GM12878 (cell line): ENCODE measurements around the gene IARS2. TPM values are rescaled to one million over a fixed set of nuclear protein-coding genes. Genes with fewer than 3 reads are reported as not detected.
A peak's percentile ranks its signal among the peaks of the same experiment; 100 is the strongest.

Experiments used
- BCL11A ChIP-seq: IDR thresholded peaks from 2 replicates; pipeline ENCODE4 v1.6.1; 2011; ENCODE audit warnings: low read depth, low read length
- BHLHE40 ChIP-seq, 2 experiments: fragments of 450-650 bp in 1 of 2; IDR thresholded peaks; 2 replicates each; pipeline ENCODE4 v1.6.1; 2011 to 2017; ENCODE audit warnings: low read depth in 2 of 2, borderline replicate concordance in 1 of 2, improper control_type of control experiment in 1 of 2, low read length in 1 of 2, mild to moderate bottlenecking in 1 of 2
- CBX5 ChIP-seq: sonication (generic); IDR thresholded peaks from 2 replicates; pipeline ENCODE4 v1.6.1; 2016; ENCODE audit warnings: low read depth, moderate library complexity, mild to moderate bottlenecking, inconsistent platforms
- DPF2 ChIP-seq: fragments of 450-650 bp; IDR thresholded peaks from 2 replicates; pipeline ENCODE4 v1.6.1; 2017; ENCODE audit warnings: mild to moderate bottlenecking
- FOXM1 ChIP-seq: IDR thresholded peaks from 2 replicates; pipeline ENCODE4 v1.6.1; 2012; ENCODE audit warnings: low read depth, mild to moderate bottlenecking, inconsistent platforms, low read length, moderate library complexity
- MEF2A ChIP-seq: IDR thresholded peaks from 2 replicates; pipeline ENCODE4 v1.6.1; 2011; ENCODE audit warnings: low read depth, mild to moderate bottlenecking, low read length, moderate library complexity; ENCODE audit not compliant: insufficient read depth
- MYB ChIP-seq: fragments of 150-350 bp; IDR thresholded peaks from 2 replicates; pipeline ENCODE4 v1.6.1; 2014; ENCODE audit warnings: mild to moderate bottlenecking, low read depth, low read length, borderline replicate concordance
- MYC ChIP-seq: IDR thresholded peaks from 2 replicates; pipeline ENCODE4 v1.6.1; 2011; ENCODE audit warnings: mild to moderate bottlenecking, low read length, moderate library complexity, inconsistent platforms; ENCODE audit not compliant: insufficient read depth, insufficient replicate concordance, insufficient read length, severe bottlenecking
- NBN ChIP-seq: fragments of 450-650 bp; IDR thresholded peaks from 2 replicates; pipeline ENCODE4 v1.6.1; 2016
- POU2F2 ChIP-seq: IDR thresholded peaks from 3 replicates; pipeline ENCODE4 v1.6.1; 2011; ENCODE audit warnings: low read depth, mild to moderate bottlenecking, low read length, borderline replicate concordance
- PRDM15 ChIP-seq: fragments of 450-650 bp; formaldehyde crosslinking; IDR thresholded peaks from 2 replicates; pipeline ENCODE4 v1.4.0; 2020; ENCODE audit warnings: mild to moderate bottlenecking, moderate library complexity
- RAD21 ChIP-seq: IDR thresholded peaks from 2 replicates; pipeline ENCODE4 v1.6.1; 2011; ENCODE audit warnings: mild to moderate bottlenecking, low read depth, low read length, moderate library complexity; ENCODE audit not compliant: insufficient read depth
- SMARCA5 ChIP-seq: fragments of 450-650 bp; IDR thresholded peaks from 2 replicates; pipeline ENCODE4 v1.6.1; 2017; ENCODE audit warnings: mild to moderate bottlenecking
- TAF1 ChIP-seq: IDR thresholded peaks from 2 replicates; pipeline ENCODE4 v1.6.1; 2011; ENCODE audit warnings: mild to moderate bottlenecking, low read depth, low read length, borderline replicate concordance
- TCF12 ChIP-seq: IDR thresholded peaks from 2 replicates; pipeline ENCODE4 v1.6.1; 2011; ENCODE audit warnings: low read depth, mild to moderate bottlenecking, low read length
- WRNIP1 ChIP-seq: IDR thresholded peaks from 2 replicates; pipeline ENCODE4 v1.6.1; 2011; ENCODE audit warnings: low read depth, low read length, improper control_type of control experiment, borderline replicate concordance
- YY1 ChIP-seq: IDR thresholded peaks from 2 replicates; pipeline ENCODE4 v1.6.1; 2011; ENCODE audit warnings: low read depth, mild to moderate bottlenecking, low read length
- ZNF384 ChIP-seq: IDR thresholded peaks from 2 replicates; pipeline ENCODE4 v1.6.1; 2012; ENCODE audit warnings: low read depth, mild to moderate bottlenecking, low read length, improper control_type of control experiment, borderline replicate concordance
- polyA plus RNA-seq, 11 experiments: library from polyadenylated mRNA; depleted of rRNA in 4 of 11; unstranded in 6 of 11; stranded (reverse) in 5 of 11; fragments of >200 nt; fragmentation: Nextera tagmentation in 4 of 11; fragmentation: Illumina TruSeq in 1 of 11; extraction: Ambion mirVana in 4 of 11; extraction: Trizol in 1 of 11; gene quantifications; 1 replicate in 1 of 11; 2 replicates in 10 of 11; pipeline versions ENCODE4 v1.2.1 to v1.2.3, GENCODE V29; 2011 to 2016; ENCODE audit warnings: inconsistent platforms in 2 of 11, missing spikeins in 2 of 11, low read depth in 1 of 11
- total RNA-seq, 4 experiments: library from RNA; depleted of rRNA in 3 of 4; stranded (reverse); fragments of >200 nt in 3 of 4; fragmentation: Illumina TruSeq in 1 of 4; extraction: Trizol in 1 of 4; gene quantifications; 2 replicates each; pipeline versions ENCODE4 v1.2.1 to v1.2.3, GENCODE V29; 2013 to 2021
- TF ChIP-seq, protein P1 (sequence below): IDR thresholded peaks from 2 replicates; pipeline ENCODE4 v1.6.1; 2012; ENCODE audit warnings: low read depth, low read length, improper control_type of control experiment
- TF ChIP-seq, protein P2 (sequence below): fragments of 450-650 bp; IDR thresholded peaks from 2 replicates; pipeline ENCODE4 v1.6.1; 2016; ENCODE audit warnings: mild to moderate bottlenecking
- TF ChIP-seq, protein P3 (sequence below): fragments of 450-650 bp; IDR thresholded peaks from 2 replicates; pipeline ENCODE4 v1.6.1; 2018; ENCODE audit warnings: mild to moderate bottlenecking, low read depth, moderate library complexity; ENCODE audit not compliant: partially characterized antibody

IARS2 gene
- total and polyA plus RNA-seq, 10 of the 15 experiments (the other 5 are each of a cell fraction or from before 2014, with no cell fraction given), result 23.7 to 100 (median 66.8) TPM

- TF ChIP-seq, protein P1, sequence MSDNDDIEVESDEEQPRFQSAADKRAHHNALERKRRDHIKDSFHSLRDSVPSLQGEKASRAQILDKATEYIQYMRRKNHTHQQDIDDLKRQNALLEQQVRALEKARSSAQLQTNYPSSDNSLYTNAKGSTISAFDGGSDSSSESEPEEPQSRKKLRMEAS, result 0 out of 2 replicates have a peak, but pooled peaks have one; percentile 37
- TF ChIP-seq ZNF384, result peak; percentile 74
- peak; percentile 57 to 60; a peak in 3 of 4 replicates for TF ChIP-seq BHLHE40 (IDR thresholded peaks at IDR 0.05; ENCODE audit: borderline replicate concordance in 1 of 2, low read depth in 2 of 2, low read length in 1 of 2)
- TF ChIP-seq MEF2A, result peak; percentile 80
- TF ChIP-seq CBX5, result no peak
- no peak for TF ChIP-seq MYC
- TF ChIP-seq, protein P2, sequence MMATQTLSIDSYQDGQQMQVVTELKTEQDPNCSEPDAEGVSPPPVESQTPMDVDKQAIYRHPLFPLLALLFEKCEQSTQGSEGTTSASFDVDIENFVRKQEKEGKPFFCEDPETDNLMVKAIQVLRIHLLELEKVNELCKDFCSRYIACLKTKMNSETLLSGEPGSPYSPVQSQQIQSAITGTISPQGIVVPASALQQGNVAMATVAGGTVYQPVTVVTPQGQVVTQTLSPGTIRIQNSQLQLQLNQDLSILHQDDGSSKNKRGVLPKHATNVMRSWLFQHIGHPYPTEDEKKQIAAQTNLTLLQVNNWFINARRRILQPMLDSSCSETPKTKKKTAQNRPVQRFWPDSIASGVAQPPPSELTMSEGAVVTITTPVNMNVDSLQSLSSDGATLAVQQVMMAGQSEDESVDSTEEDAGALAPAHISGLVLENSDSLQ, result peak; percentile 57
- TF ChIP-seq TCF12, result peak; percentile 22; the same call in 1 of the 2 replicates
- peak; percentile 66 for TF ChIP-seq FOXM1
- peak; percentile 74 for TF ChIP-seq NBN
- peak; percentile 86 for TF ChIP-seq YY1
- TF ChIP-seq SMARCA5, result peak; percentile 21; the same call in 1 of the 2 replicates
- TF ChIP-seq RAD21, result no peak
- TF ChIP-seq MYB, result no peak
- TF ChIP-seq, protein P3, sequence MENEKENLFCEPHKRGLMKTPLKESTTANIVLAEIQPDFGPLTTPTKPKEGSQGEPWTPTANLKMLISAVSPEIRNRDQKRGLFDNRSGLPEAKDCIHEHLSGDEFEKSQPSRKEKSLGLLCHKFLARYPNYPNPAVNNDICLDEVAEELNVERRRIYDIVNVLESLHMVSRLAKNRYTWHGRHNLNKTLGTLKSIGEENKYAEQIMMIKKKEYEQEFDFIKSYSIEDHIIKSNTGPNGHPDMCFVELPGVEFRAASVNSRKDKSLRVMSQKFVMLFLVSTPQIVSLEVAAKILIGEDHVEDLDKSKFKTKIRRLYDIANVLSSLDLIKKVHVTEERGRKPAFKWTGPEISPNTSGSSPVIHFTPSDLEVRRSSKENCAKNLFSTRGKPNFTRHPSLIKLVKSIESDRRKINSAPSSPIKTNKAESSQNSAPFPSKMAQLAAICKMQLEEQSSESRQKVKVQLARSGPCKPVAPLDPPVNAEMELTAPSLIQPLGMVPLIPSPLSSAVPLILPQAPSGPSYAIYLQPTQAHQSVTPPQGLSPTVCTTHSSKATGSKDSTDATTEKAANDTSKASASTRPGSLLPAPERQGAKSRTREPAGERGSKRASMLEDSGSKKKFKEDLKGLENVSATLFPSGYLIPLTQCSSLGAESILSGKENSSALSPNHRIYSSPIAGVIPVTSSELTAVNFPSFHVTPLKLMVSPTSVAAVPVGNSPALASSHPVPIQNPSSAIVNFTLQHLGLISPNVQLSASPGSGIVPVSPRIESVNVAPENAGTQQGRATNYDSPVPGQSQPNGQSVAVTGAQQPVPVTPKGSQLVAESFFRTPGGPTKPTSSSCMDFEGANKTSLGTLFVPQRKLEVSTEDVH, result no peak
- 0 out of 2 replicates have a peak, but pooled peaks have one; percentile 12 for TF ChIP-seq BCL11A
- peak; percentile 72; the same call in 1 of the 2 replicates for TF ChIP-seq TAF1
- no peak for TF ChIP-seq POU2F2
- TF ChIP-seq PRDM15 (CRISPR knock-in tag), result no peak
- TF ChIP-seq DPF2, result no peak
- no peak for TF ChIP-seq WRNIP1
Observed at GRCh38 chr1:220089650-220090556, 4.0 kb upstream of the IARS2 start, which contains the start of gene BPNT1 (continued).
